T-helper 17 cell (primary cell): ENCODE results near the gene TAF3. TPM values are rescaled to one million over a fixed set of nuclear protein-coding genes. Genes with fewer than 3 reads are reported as not detected.

Experiments
- ATAC-seq: fragments of 150-1000 bp; cut with Tn5 transposase; 2 replicates; pipeline ENCODE4 v1.10.0; 2021; ENCODE audit warnings: mild to moderate bottlenecking, moderate library complexity
- DNase-seq, 3 donors: peaks; one replicate each; pipeline versions ENCODE4 v3.0.0 to v3.0.0-alpha.2; 2020 to 2021
- H3K9me3 ChIP-seq: one replicate; pipeline ENCODE4 v1.7.0; 2013; ENCODE audit warnings: low read length, mild to moderate bottlenecking; ENCODE audit not compliant: control insufficient read depth, poor library complexity, severe bottlenecking
- H3K27ac Mint-ChIP-seq: one replicate; pipeline ENCODE4 v1.8.0; 2022; ENCODE audit warnings: mild to moderate bottlenecking, moderate library complexity, mixed read lengths
- H3K27me3 Mint-ChIP-seq: one replicate; pipeline ENCODE4 v1.8.0; 2022; ENCODE audit warnings: mixed read lengths
- H3K36me3 Mint-ChIP-seq: one replicate; pipeline ENCODE4 v1.8.0; 2022; ENCODE audit warnings: low read depth, mixed read lengths
- H3K4me1 Mint-ChIP-seq: one replicate; pipeline ENCODE4 v1.8.0; 2022; ENCODE audit warnings: mild to moderate bottlenecking, mixed read lengths
- H3K4me3 Mint-ChIP-seq: one replicate; pipeline ENCODE4 v1.8.0; 2022; ENCODE audit warnings: mild to moderate bottlenecking, moderate library complexity, mixed read lengths
- total RNA-seq, 4 donors: library from RNA in 2 of 4; stranded (reverse) in 2 of 4; gene quantifications; one replicate each; pipeline ENCODE4 v1.2.3 and lab custom pipeline; 2022 to 2026

TAF3 gene
- total RNA-seq, 2 donors from 2014 or later, result 17.0 to 18.4 TPM

- Mint-ChIP-seq H3K36me3 (peaks cover 5% of the 10 kb centered on the region), H3K4me1 (peaks cover 27% of the 10 kb centered on the region), H3K4me3 (no peak overlapping the region), H3K27me3 (no peaks in the 10 kb centered on the region), H3K27ac (no peak overlapping the region)
- no peak for ATAC-seq
- H3K9me3 ChIP-seq, result no peaks in the 10 kb centered on the region
- no peak for DNase-seq
Measured at GRCh38 chr10:7862121-7862514, 43.8 kb downstream of the TAF3 start.

- Mint-ChIP-seq H3K4me1 (peaks cover 29% of the 10 kb centered on the region), H3K27ac (peak overlapping the region; percentile 51), H3K27me3 (no peaks in the 10 kb centered on the region), H3K4me3 (no peak overlapping the region), H3K36me3 (peaks cover 5% of the 10 kb centered on the region)
- no peak for DNase-seq
- no peak for ATAC-seq
- H3K9me3 ChIP-seq, result no peaks in the 10 kb centered on the region
Measured at GRCh38 chr10:7866176-7866575, 47.9 kb downstream of the TAF3 start.

- H3K27ac Mint-ChIP-seq, result no peak overlapping the region
- no peaks in the 10 kb centered on the region for H3K27me3 Mint-ChIP-seq
- peak overlapping the region; percentile 52 for H3K4me3 Mint-ChIP-seq
- no peaks in the 10 kb centered on the region for H3K9me3 ChIP-seq
- peaks cover 19% of the 10 kb centered on the region for H3K4me1 Mint-ChIP-seq
- ATAC-seq, result no peak
- no peak for DNase-seq
- no peaks in the 10 kb centered on the region for H3K36me3 Mint-ChIP-seq
Measured at GRCh38 chr10:7872041-7872442, 53.7 kb downstream of the TAF3 start.

GRCh38 chr10:7874864-7875263 is 56.6 kb downstream of the TAF3 start:
- no peak for ATAC-seq
- H3K27ac Mint-ChIP-seq, result no peak overlapping the region
- no peaks in the 10 kb centered on the region for H3K36me3 Mint-ChIP-seq
- H3K27me3 Mint-ChIP-seq, result no peaks in the 10 kb centered on the region
- peaks cover 6% of the 10 kb centered on the region for H3K4me1 Mint-ChIP-seq
- H3K9me3 ChIP-seq, result no peaks in the 10 kb centered on the region
- no peak overlapping the region for H3K4me3 Mint-ChIP-seq
- DNase-seq, result no peak

GRCh38 chr10:7876541-7877127 is 58.3 kb downstream of the TAF3 start:
- H3K27ac Mint-ChIP-seq, result no peak overlapping the region
- no peaks in the 10 kb centered on the region for H3K9me3 ChIP-seq
- no peaks in the 10 kb centered on the region for H3K36me3 Mint-ChIP-seq
- ATAC-seq (no peak), DNase-seq (no peak)
- no peaks in the 10 kb centered on the region for H3K27me3 Mint-ChIP-seq
- peaks cover 6% of the 10 kb centered on the region for H3K4me1 Mint-ChIP-seq
- H3K4me3 Mint-ChIP-seq, result no peak overlapping the region

GRCh38 chr10:7881119-7881518 is 62.8 kb downstream of the TAF3 start:
- Mint-ChIP-seq H3K4me1 (peaks cover 27% of the 10 kb centered on the region), H3K4me3 (no peak overlapping the region), H3K27me3 (no peaks in the 10 kb centered on the region), H3K27ac (no peak overlapping the region), H3K36me3 (peaks cover 4% of the 10 kb centered on the region)
- ATAC-seq (no peak), DNase-seq (no peak)
- H3K9me3 ChIP-seq, result no peaks in the 10 kb centered on the region

GRCh38 chr10:7886056-7886455 is 67.8 kb downstream of the TAF3 start:
- peaks cover 51% of the 10 kb centered on the region for H3K4me1 Mint-ChIP-seq
- DNase-seq (no peak), ATAC-seq (no peak)
- H3K4me3 Mint-ChIP-seq, result no peak overlapping the region
- H3K9me3 ChIP-seq, result no peaks in the 10 kb centered on the region
- H3K27ac Mint-ChIP-seq, result peak overlapping the region; percentile 74
- peaks cover 6% of the 10 kb centered on the region for H3K36me3 Mint-ChIP-seq
- H3K27me3 Mint-ChIP-seq, result no peaks in the 10 kb centered on the region

GRCh38 chr10:7887174-7887816 is 69.0 kb downstream of the TAF3 start:
- H3K27me3 Mint-ChIP-seq, result no peaks in the 10 kb centered on the region
- no peak overlapping the region for H3K4me3 Mint-ChIP-seq
- H3K36me3 Mint-ChIP-seq, result peaks cover 6% of the 10 kb centered on the region
- H3K9me3 ChIP-seq, result no peaks in the 10 kb centered on the region
- no peak for ATAC-seq
- no peak for DNase-seq
- peak overlapping the region; percentile 74 for H3K27ac Mint-ChIP-seq
- peaks cover 44% of the 10 kb centered on the region for H3K4me1 Mint-ChIP-seq

- no peak for DNase-seq
- no peak overlapping the region for H3K27ac Mint-ChIP-seq
- H3K4me3 Mint-ChIP-seq, result no peak overlapping the region
- H3K36me3 Mint-ChIP-seq, result peaks cover 13% of the 10 kb centered on the region
- no peak for ATAC-seq
- H3K27me3 Mint-ChIP-seq, result no peaks in the 10 kb centered on the region
- H3K9me3 ChIP-seq, result no peaks in the 10 kb centered on the region
- peaks cover 47% of the 10 kb centered on the region for H3K4me1 Mint-ChIP-seq
Measured at GRCh38 chr10:7889947-7890542, 71.7 kb downstream of the TAF3 start.

- Mint-ChIP-seq H3K4me1 (peaks cover 42% of the 10 kb centered on the region), H3K27ac (no peak overlapping the region), H3K27me3 (no peaks in the 10 kb centered on the region), H3K4me3 (no peak overlapping the region), H3K36me3 (peaks cover 10% of the 10 kb centered on the region)
- no peaks in the 10 kb centered on the region for H3K9me3 ChIP-seq
- no peak for DNase-seq
- ATAC-seq, result no peak
Measured at GRCh38 chr10:7890781-7891180, 72.5 kb downstream of the TAF3 start.

- H3K4me3 Mint-ChIP-seq, result no peak overlapping the region
- DNase-seq, result no peak
- H3K9me3 ChIP-seq, result no peaks in the 10 kb centered on the region
- H3K27me3 Mint-ChIP-seq, result no peaks in the 10 kb centered on the region
- peaks cover 37% of the 10 kb centered on the region for H3K4me1 Mint-ChIP-seq
- no peak overlapping the region for H3K27ac Mint-ChIP-seq
- no peak for ATAC-seq
- H3K36me3 Mint-ChIP-seq, result peaks cover 13% of the 10 kb centered on the region
Measured at GRCh38 chr10:7891634-7892033, 73.3 kb downstream of the TAF3 start.

- Mint-ChIP-seq H3K4me3 (no peak overlapping the region), H3K27me3 (no peaks in the 10 kb centered on the region), H3K4me1 (peaks cover 37% of the 10 kb centered on the region), H3K27ac (no peak overlapping the region), H3K36me3 (peaks cover 13% of the 10 kb centered on the region)
- ATAC-seq, result no peak
- DNase-seq, result no peak
- no peaks in the 10 kb centered on the region for H3K9me3 ChIP-seq
Measured at GRCh38 chr10:7892146-7892545, 73.8 kb downstream of the TAF3 start.

GRCh38 chr10:7895699-7896090 is 77.4 kb downstream of the TAF3 start:
- Mint-ChIP-seq H3K4me3 (no peak overlapping the region), H3K4me1 (peaks cover 17% of the 10 kb centered on the region), H3K36me3 (peaks cover 14% of the 10 kb centered on the region), H3K27me3 (no peaks in the 10 kb centered on the region), H3K27ac (no peak overlapping the region)
- no peak for DNase-seq
- ATAC-seq, result no peak
- no peaks in the 10 kb centered on the region for H3K9me3 ChIP-seq

GRCh38 chr10:7896297-7896696 is 78.0 kb downstream of the TAF3 start:
- no peak for DNase-seq
- Mint-ChIP-seq H3K27me3 (no peaks in the 10 kb centered on the region), H3K4me3 (no peak overlapping the region), H3K36me3 (peaks cover 14% of the 10 kb centered on the region), H3K4me1 (peaks cover 17% of the 10 kb centered on the region), H3K27ac (no peak overlapping the region)
- ATAC-seq, result no peak
- H3K9me3 ChIP-seq, result no peaks in the 10 kb centered on the region
